GM19324 (cell line): ENCODE data around the gene RNPEP.
"Not testable (repeated sequence)": the region's sequence is repeated elsewhere in the genome, so short reads cannot be mapped to it uniquely, and the experiment has no call there.

Experiments
- ATAC-seq: cut with Tn5 transposase; IDR thresholded peaks from one replicate; pipeline ENCODE4 v1.9.1; 2021; ENCODE audit warnings: mild to moderate bottlenecking, moderate library complexity; ENCODE audit not compliant: unreplicated experiment, low FRiP score

Gene RNPEP

GRCh38 chr1:201982623-201983379 is at the start of gene RNPEP:
Gene RNPEP, plus strand, starts transcription at chr1:201982648. Its CDS starts 19 bp downstream, at chr1:201982667.
- ATAC-seq, result peak; percentile 77

GRCh38 chr1:201933840-201934430 is 48.5 kb upstream of the RNPEP start:
- ATAC-seq, result no peak

DNA sequence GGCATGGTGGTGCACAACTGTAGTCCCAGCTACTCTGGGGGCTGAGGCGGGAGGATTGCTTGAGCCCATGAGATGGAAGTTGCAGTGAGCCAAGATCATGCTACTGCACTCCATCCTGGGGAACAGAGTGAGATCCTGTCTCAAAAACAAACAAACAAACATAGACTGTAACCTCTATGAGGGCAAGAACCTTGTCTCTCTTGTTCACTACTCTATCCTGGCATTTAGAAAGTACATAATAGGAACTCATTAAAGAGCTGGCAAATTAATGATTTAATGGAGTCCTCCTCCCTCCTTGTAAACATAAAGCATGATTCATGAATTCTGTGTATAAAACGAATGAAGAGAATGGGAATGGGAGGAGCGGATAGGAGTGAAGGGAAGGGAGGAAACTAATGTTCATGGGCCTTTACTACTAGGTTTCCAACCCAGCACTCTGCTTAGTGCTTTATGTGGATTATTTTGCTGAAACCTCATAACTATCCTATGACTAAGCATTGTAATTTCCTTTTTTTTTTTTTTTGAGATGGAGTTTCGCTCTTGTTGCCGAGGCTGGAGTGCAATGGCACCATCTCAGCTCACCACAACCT is 44.7 kb upstream of the RNPEP start:
- ATAC-seq, result no peak

DNA sequence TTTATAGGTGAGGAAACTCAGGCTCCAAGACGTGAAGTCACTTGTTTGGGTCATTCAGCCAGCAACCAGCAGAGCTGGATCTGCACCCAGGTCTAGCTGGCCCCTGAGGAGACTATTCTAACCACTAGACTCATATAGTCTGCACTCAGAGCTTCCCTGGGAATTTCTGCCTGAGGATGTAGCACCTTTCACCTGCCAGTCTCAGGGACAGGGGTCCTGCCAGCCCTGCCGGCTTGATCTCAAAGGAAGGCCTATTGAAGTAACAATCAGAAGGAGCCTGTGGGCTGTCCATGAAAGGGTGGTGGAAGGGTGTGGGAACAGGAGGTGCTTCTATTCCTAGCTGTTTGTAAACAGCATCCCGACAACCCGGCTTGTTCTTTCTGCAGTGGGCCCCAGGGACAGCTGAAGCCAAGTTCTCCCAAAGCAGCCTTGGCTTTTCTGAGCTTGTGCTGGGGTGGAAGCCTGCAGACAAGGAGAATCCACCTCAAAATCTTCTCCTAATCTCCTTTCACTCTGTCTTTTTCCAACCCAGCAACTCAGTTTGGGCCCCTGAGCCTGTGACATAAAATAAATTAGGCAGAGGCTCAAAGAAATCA is 43.9 kb upstream of the RNPEP start:
- ATAC-seq, result no peak

GRCh38 chr1:201939148-201939547 is 43.3 kb upstream of the RNPEP start:
- no peak for ATAC-seq

- ATAC-seq, result no peak
Observed at GRCh38 chr1:201939574-201939973, 42.9 kb upstream of the RNPEP start.

DNA sequence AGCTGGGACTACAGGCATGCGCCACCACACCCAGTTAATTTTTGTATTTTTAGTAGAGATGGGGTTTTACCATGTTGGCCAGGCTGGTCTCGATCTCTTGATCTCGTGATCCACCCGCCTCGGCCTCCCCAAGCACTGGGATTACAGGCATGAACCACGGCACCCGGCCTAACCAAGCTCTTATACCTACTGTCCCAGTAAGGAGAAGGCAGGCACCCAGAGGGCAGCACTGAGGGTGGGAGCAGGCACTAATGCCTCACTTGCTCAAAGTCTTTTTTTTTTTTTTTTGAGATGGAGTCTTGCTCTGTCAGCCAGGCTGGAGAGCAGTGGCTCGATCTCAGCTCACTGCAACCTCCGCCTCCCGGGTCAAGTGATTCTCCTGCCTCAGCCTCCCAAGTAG is 42.1 kb upstream of the RNPEP start:
- ATAC-seq, result not testable (repeated sequence)

DNA sequence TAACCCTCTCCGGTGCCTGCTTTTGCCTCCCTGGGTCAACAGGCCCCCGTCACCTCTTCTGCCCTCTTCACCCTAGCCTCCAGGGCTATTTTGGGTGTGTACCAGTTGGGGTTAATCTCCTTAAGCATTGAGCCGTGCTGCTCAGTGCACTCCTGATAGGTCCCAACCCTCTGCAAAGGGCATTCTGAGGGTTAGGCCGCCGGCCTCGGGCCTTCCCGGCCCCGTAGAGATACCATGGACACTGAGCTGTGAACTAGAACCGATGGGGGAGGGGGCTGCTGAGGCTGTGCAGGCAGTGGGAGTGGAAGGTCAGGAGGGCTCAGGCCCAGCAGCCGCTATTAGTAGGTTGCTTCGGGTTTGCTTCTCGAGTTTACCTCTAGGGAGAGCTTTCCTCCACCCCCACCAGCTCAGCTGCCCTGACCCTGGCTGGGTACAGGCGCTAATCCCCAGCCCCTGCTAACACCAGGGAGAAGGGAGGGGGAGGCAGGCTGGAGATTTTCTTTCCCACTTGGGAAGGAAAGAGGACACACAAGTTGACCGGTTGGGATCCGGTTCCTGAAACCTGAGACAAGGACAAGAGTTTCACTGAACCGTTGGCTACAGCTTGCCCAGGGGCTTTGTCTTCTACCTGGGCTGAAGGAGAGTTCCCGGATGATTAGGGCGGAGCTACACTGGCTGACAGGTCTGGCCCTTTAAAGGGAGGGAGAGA is 40.9 kb upstream of the RNPEP start:
- ATAC-seq, result no peak

- ATAC-seq, result no peak
Observed at GRCh38 chr1:201942129-201942495, 40.3 kb upstream of the RNPEP start.

GRCh38 chr1:201944002-201944401 is 38.4 kb upstream of the RNPEP start:
- ATAC-seq, result no peak

DNA sequence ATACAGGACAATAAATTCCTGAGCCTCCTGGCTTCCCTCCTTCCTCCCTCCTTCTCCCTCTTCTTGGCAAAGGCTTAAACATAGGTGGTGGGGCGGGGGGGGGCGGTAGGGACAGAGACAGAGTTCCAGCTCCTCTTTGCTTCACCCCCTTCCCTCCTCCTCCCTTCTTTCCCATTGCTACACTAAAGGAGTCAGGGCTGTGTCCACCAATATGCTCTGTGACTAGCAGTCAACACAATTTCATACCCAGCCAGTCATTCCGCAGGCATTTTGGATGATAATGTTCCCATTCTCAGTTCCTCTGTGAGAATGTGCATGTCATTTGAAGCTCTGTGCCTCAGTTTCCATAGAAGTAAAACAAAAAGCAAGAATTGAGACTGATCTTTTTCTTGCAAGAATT is 37.8 kb upstream of the RNPEP start:
- ATAC-seq, result no peak

DNA sequence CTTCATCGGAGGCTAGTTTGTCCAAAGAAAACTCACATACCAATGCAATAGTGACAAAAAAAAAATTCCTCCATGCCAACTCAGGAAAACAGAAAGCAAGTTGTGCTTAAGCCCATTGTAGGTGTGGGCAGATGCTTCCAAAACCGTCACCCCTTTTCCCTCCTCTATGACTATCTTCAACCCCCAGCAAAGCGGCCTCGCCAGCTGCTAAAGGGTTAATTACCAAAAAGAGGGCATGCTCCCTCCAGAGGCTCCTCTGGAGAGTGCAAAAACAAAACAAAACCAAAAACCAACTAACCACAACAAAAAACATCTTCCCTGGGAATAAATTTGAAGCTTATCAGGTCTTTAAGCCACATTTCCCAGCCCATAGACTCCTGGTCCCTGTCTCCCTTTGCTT is 37.3 kb upstream of the RNPEP start:
- no peak for ATAC-seq

GRCh38 chr1:201945863-201946223 is 36.6 kb upstream of the RNPEP start:
- ATAC-seq, result no peak

- ATAC-seq, result no peak
Observed at GRCh38 chr1:201946224-201946908, 36.1 kb upstream of the RNPEP start, which contains the start of gene LMOD1. Gene LMOD1, minus strand, starts transcription at chr1:201946548. Its CDS starts 208 bp downstream, at chr1:201946340.

GRCh38 chr1:201947697-201948008 is 34.8 kb upstream of the RNPEP start:
- no peak for ATAC-seq

DNA sequence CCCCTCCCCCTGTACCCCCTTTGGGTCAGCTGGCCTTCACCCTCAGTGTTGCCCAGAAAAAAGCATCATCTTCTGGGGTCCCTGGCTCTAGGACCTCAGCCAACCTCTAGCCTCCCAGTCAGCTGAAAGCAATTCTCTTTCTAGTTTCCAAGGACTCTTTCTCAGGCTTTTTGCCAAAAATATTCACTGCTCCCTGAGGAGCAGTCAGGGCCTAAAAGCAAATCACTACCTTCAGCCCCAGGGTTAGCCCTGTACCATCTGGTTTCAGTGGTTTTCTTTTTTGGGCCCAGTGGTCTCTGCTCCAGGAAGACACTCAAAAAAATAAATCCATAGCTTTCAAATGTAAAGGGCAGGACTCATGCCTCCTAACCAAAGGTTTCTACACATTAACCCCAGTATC is 33.0 kb upstream of the RNPEP start:
- no peak for ATAC-seq

GRCh38 chr1:201954263-201955008 is 28.0 kb upstream of the RNPEP start:
- ATAC-seq, result no peak

DNA sequence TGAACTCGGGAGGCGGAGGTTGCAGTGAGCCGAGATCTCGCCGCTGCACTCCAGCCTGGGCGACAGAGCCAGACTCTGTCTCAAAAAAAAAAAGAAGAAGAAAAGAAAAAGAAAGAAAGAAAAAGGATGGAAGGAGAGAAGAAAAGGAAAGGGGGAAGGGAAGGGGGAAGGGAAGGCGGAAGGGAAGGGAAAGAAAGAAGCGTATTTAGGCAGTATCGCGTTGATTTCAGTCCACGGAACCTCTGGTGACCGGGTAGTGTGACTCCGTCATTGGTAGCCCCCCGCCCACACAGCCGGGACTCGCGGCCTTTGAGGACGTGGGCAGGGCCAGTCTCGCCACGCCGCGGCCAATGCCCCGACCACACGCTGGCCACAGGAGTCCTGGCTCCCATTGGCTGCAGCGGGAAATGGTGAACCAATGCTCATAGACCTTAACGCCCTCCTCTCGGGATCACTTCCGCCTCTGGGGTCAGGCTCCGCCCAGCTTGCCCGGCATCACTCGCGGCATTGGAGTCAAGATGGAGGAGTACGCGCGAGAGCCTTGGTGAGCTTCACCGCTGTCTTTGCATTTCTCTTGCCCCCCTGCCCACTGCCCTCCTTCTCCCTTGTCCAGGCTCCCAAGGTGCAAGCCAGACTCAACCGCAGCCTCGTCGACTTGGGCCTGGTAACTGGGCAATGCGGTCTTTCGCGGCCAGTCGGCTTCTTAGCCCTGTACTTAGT is 27.3 kb upstream of the RNPEP start, which contains the start of gene TIMM17A:
Gene TIMM17A (plus strand): TSS at position 495 of the 720 bp plus-strand sequence. CDS start 24 bp downstream, at position 519.
- ATAC-seq, result peak; percentile 100

- no peak for ATAC-seq
Observed at GRCh38 chr1:201955729-201956143, 26.7 kb upstream of the RNPEP start.
